ENCODE results near the gene NFKBIE. TPM values are rescaled to one million over a fixed set of nuclear protein-coding genes. Genes with fewer than 3 reads are reported as not detected.

The NFKBIE gene
- total and polyA plus RNA-seq, 2 of the 13 experiments (the other 11 are each of a cell fraction or from before 2014, with no cell fraction given), result 6.7 to 14.5 TPM

GRCh38 chr6:44245912-44246662, 19.3 kb downstream of the NFKBIE start (continued):
- TF ChIP-seq ZBTB2 (CRISPR knock-in tag; IDR thresholded peaks at IDR 0.05; ENCODE audit: low read depth), result peak; percentile 73
- TF ChIP-seq, protein P1, sequence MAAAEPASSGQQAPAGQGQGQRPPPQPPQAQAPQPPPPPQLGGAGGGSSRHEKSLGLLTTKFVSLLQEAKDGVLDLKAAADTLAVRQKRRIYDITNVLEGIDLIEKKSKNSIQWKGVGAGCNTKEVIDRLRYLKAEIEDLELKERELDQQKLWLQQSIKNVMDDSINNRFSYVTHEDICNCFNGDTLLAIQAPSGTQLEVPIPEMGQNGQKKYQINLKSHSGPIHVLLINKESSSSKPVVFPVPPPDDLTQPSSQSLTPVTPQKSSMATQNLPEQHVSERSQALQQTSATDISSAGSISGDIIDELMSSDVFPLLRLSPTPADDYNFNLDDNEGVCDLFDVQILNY (CRISPR knock-in tag; conservative IDR thresholded peaks at IDR 0.05), result no peak
- TF ChIP-seq, protein P2, sequence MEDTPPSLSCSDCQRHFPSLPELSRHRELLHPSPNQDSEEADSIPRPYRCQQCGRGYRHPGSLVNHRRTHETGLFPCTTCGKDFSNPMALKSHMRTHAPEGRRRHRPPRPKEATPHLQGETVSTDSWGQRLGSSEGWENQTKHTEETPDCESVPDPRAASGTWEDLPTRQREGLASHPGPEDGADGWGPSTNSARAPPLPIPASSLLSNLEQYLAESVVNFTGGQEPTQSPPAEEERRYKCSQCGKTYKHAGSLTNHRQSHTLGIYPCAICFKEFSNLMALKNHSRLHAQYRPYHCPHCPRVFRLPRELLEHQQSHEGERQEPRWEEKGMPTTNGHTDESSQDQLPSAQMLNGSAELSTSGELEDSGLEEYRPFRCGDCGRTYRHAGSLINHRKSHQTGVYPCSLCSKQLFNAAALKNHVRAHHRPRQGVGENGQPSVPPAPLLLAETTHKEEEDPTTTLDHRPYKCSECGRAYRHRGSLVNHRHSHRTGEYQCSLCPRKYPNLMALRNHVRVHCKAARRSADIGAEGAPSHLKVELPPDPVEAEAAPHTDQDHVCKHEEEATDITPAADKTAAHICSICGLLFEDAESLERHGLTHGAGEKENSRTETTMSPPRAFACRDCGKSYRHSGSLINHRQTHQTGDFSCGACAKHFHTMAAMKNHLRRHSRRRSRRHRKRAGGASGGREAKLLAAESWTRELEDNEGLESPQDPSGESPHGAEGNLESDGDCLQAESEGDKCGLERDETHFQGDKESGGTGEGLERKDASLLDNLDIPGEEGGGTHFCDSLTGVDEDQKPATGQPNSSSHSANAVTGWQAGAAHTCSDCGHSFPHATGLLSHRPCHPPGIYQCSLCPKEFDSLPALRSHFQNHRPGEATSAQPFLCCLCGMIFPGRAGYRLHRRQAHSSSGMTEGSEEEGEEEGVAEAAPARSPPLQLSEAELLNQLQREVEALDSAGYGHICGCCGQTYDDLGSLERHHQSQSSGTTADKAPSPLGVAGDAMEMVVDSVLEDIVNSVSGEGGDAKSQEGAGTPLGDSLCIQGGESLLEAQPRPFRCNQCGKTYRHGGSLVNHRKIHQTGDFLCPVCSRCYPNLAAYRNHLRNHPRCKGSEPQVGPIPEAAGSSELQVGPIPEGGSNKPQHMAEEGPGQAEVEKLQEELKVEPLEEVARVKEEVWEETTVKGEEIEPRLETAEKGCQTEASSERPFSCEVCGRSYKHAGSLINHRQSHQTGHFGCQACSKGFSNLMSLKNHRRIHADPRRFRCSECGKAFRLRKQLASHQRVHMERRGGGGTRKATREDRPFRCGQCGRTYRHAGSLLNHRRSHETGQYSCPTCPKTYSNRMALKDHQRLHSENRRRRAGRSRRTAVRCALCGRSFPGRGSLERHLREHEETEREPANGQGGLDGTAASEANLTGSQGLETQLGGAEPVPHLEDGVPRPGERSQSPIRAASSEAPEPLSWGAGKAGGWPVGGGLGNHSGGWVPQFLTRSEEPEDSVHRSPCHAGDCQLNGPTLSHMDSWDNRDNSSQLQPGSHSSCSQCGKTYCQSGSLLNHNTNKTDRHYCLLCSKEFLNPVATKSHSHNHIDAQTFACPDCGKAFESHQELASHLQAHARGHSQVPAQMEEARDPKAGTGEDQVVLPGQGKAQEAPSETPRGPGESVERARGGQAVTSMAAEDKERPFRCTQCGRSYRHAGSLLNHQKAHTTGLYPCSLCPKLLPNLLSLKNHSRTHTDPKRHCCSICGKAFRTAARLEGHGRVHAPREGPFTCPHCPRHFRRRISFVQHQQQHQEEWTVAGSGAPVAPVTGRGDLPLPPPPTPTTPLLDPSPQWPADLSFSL (CRISPR knock-in tag; IDR thresholded peaks at IDR 0.05), result peak; percentile 53; the same call in 1 of the 2 replicates
- TF ChIP-seq ZNF549 (CRISPR knock-in tag; IDR thresholded peaks at IDR 0.05), result no peak
- peak; percentile 86 for TF ChIP-seq SKIL (CRISPR knock-in tag; IDR thresholded peaks at IDR 0.05; ENCODE audit: borderline replicate concordance)
- peak; percentile 35 for TF ChIP-seq ZNF264 (CRISPR knock-in tag; IDR thresholded peaks at IDR 0.05)
- no peak for TF ChIP-seq SMC3 (IDR thresholded peaks at IDR 0.05; ENCODE audit: low read length)
- peak; percentile 96 for TF ChIP-seq ZNF430 (CRISPR knock-in tag; IDR thresholded peaks at IDR 0.05)
- TF ChIP-seq ZSCAN20 (CRISPR knock-in tag; IDR thresholded peaks at IDR 0.05; ENCODE audit: borderline replicate concordance), result peak; percentile 85; the same call in 1 of the 2 replicates
- no peak; the same call in 1 of the 2 replicates for TF ChIP-seq ZNF224 (CRISPR knock-in tag; IDR thresholded peaks at IDR 0.05)
- TF ChIP-seq FOXA1 (IDR thresholded peaks at IDR 0.05), result no peak
- TF ChIP-seq FOXA1 (CRISPR knock-in tag; IDR thresholded peaks at IDR 0.05), result peak; percentile 48
- TF ChIP-seq GRHL1 (CRISPR knock-in tag; conservative IDR thresholded peaks at IDR 0.05), result no peak
- no peak for TF ChIP-seq ZNF17 (CRISPR knock-in tag; IDR thresholded peaks at IDR 0.05)
- TF ChIP-seq GLMP (CRISPR knock-in tag; IDR thresholded peaks at IDR 0.05; ENCODE audit: borderline replicate concordance), result no peak

Data from HepG2 (cell line).